NCI-H748 treated with DMSO at 0.1 percent for 48 hours (cell line): ENCODE results near the gene NKD1.

Experiments
- DNase-seq: peaks from one replicate; lab custom pipeline; 2025; lab: John Stamatoyannopoulos, UW

The NKD1 gene

DNA sequence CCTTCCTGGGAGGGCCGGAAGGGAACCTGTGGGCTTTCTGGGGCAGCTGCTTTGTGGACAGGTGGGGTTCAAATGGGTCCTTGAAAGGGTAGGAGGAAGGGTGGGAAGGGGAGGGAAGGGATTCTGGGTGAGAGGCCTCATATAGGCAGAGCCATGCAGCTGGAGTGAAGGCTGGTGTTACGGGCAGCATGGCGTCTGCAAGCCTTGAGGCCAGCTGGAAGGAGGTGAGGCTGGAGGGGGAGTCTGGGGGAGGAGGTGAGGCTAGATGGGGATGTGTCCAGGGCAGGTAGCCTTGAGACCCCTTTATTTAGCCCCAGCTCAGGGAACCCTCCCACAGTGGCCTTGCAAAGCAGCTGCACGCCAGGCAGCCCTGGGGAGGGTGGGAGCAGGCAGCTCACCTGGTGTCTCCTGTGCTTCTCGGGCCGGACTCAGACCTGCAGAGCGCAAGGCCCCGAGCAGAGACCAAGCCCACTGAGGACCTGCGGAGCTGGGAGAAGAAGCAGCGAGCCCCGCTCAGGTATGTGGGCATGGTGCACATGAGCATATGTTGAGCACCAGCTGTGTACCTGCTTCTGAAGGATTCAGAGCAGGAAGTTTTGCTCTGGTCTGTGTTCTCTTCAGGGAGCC lies 82.3 kb downstream of the NKD1 start:
- DNase-seq: no peak

DNA sequence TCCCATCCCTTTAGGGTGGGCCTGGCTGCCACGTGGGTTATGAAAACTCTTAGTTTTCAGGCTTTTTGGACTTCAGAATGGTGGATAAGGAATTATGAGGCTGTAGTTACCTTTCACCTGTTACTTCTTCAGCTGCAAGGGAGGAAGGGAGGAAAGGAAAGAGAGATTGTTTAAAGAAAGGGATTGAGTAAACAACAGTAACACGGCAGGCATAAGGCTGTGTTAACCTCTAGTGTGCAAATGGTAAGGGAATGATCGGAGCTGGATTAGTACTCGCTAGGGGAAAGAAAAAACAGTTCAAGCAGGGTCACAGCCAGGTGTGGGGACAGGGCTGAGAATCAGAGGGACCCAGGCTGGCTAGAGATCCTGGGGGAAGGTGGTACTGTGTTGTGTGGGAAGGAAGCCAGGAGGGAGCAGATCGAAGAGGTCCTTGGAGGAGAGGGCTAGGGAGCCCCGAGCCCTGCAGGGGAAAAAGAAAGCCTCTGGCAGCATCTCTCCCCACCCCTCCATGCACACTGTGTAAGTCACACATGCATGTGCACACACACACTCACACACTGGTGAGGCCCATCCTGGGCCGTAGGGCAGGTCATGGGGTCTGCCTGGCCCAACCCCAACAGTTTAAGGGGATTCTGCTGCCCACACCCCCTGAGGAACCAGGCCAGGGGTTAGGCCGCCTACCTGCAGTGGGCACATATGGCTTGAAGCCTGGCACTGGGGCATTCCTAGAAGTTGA lies 83.2 kb downstream of the NKD1 start:
- DNase-seq: no peak

DNA sequence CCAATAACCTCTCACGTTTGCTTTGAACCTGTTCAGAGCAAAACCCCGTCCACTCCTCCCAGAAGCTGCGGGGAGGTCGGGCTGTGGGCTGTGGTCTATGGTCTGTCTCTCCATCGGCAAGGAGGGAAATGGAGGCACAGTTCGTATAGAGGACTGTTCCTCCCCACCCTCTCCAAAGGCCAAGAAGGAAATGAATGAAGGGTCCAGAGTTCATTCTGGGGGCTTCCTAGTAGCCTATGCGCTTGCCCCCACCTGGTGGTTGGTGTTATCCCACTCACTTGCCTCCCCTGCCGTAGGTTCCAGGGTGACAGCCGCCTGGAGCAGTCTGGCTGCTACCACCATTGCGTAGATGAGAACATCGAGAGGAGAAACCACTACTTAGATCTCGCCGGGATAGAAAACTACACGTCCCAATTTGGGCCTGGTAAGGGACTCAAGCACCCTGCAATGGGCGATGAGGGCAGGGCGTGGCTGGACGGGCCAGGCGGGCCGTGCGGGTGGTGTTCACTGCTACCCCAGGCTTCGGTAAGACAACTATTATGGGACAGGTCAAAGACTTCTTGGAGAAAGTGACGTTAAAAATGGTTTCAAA lies 83.9 kb downstream of the NKD1 start:
- no peak for DNase-seq

DNA sequence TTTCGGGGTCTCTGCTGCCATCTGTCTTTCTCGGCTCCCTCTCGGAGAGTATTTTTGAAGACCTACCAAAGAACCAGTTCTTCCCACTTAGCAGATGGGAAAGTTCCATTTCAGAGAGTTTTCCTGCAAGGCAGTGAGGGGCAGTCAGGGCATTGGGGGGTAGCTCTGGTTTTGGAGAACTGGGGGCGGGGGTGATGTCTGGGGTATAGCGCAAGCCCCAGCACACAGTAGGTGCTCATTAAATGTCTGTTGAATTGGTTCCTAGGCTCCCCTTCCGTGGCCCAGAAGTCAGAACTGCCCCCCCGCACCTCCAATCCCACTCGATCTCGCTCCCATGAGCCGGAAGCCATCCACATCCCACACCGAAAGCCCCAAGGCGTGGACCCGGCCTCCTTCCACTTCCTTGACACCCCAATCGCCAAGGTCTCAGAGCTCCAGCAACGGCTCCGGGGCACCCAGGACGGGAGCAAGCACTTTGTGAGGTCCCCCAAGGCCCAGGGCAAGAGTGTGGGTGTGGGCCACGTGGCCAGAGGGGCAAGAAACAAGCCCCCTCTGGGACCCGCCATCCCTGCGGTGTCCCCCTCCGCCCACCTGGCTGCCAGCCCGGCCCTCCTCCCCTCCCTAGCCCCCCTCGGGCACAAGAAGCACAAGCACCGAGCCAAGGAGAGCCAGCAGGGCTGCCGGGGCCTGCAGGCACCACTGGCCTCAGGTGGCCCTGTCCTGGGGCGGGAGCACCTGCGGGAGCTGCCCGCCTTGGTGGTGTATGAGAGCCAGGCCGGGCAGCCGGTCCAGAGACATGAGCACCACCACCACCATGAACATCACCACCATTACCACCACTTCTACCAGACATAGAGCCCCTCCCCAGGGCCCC lies 85.0 kb downstream of the NKD1 start:
- DNase-seq: no peak

DNA sequence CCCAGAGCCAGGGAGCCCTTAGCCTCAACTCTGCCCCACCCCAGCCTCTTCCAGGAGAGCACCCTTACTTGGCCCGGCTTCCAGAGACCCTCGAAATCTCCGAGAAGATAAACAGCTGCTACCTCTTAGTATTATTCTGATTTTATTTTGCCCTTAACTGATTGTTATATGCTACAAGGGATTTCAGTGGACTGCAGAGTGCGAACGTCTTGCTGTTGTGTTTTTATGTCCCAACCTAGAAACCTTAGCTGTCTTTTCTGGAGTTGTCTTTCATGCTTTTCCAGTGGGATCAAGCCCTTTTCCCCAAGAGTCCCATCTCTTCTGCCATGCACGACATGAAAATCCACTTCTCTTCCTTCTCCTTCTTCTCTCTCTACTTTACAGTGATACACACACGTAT lies 85.9 kb downstream of the NKD1 start:
- no peak for DNase-seq

DNA sequence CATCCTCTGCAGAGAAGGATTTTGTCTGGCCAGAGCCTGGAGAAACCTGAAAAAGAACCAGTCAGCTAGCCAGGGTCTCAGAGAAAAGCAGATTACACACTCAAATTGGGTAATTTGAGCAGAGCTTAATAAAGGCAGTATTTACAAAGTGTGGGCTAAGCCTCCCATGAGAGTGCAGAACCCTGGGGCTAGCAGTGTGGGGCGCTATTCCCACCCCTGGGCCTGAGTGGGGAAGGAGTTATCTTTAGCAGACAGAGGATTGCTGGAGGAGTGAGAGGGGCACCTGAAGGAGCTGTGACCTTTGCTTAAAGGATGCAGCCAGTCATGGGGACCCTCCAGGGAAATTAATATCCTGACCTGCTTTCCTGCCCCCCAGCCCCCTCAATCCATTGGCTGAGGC lies 86.8 kb downstream of the NKD1 start:
- no peak for DNase-seq

DNA sequence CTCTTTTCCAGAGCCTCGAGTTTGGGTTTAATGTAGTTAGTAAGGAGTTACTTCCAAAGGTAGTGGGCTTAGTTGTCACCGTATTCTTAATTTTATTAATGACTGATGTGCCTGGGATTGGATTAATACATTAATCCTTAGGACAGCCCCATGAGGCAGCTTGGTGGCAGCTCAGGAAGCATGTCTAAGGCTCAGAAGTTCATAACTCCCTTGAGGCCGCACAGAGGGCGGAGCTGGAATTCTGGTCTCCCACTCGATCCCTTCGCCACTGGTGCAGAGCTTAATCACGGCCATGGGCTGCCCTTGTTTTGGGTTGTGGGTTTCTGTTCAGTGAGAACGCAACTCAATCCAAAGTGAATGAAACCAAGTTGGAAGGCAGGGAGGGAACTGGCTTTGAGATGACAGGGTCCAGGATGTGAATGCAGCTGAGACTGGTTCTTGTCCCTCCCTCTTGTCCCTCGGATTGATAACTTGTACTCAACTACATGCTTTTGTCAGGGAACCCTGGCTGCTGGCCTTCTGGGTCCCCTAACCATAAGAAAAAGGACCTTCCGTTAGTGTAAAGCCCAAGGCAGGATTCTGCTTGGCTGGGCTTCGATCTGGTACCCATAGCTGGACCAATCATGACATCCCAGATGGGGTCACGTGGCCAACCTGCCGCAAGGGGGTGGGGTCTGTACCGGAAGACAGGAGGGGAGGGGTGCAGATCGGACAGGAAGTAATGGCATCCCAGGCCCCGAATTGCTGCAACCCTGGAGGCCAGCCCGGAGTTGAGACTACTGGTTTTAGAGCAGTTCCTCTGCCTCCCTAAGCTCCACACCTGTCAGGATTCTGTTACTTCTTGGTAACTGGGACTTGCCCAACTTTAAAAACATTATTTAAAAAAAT lies 87.6 kb downstream of the NKD1 start:
- DNase-seq: no peak

DNA sequence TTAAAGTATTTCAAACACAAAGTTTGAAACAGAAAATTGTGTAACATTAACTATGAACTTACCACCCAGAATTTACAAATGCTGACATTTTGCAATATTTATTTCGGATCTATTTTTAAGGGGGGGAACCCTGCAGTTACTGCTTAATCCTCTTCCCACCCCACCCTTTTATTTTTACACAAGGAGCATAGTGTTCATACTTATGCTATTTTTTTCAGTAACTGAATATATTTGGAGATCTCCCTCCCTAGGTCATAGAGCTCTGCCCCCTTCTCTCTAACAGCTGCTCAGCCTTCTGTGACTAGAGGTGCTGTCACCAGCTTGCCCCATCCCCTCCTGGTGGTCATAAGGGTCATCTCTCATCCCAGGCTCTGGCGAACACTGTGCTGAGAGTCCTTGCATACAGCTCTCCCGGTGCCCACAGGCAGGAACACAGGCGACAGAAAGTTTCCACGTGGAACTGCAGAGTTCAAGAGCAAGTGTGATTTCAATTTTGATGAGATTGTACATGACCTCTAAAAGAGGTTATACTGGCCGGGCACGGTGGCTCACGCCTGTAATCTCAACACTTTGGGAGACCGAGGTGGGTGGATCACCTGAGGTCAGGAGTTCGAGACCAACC lies 88.7 kb downstream of the NKD1 start:
- no peak for DNase-seq

DNA sequence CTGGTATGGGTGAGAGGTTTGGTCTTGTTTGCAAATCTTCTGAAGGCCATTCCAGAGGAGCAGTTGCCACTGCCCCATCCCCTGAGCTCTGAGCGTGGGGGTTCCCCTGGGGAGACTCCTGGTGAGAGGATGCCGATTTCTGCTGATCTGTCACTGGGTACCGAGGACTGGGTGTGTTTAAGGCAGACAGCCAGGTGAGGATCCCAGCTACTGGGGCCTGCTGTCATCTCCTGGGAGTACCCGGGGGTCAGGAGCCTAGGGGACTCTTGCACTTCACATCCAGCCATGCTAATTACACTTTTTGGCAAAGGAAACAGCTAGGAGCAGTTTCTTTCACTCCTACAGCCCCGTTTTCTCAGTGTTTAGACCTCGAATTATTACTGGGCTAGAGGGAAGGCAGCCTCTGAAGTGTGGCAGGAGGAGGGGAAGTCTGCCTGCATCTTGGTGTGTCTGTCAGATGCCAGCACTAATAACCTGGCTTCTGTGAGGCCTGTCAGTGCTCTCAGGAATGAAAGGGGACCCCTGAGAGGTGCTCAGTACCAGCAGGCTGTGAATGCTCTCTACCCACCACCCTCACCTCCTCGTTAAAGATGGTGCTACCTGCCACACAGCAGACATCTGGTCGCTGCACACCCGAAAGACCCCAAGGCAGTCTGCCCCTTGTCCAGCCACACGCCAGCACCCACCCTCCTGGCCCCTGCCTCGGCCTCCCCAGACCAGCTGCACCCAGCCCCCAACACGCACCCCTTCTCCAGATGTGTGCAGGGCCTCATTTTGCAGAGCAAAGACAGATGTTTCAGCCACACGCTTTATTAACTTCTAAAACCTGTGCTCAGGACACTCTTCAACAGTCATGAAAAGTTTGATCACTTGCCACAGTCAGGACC lies 89.8 kb downstream of the NKD1 start:
- no peak for DNase-seq

DNA sequence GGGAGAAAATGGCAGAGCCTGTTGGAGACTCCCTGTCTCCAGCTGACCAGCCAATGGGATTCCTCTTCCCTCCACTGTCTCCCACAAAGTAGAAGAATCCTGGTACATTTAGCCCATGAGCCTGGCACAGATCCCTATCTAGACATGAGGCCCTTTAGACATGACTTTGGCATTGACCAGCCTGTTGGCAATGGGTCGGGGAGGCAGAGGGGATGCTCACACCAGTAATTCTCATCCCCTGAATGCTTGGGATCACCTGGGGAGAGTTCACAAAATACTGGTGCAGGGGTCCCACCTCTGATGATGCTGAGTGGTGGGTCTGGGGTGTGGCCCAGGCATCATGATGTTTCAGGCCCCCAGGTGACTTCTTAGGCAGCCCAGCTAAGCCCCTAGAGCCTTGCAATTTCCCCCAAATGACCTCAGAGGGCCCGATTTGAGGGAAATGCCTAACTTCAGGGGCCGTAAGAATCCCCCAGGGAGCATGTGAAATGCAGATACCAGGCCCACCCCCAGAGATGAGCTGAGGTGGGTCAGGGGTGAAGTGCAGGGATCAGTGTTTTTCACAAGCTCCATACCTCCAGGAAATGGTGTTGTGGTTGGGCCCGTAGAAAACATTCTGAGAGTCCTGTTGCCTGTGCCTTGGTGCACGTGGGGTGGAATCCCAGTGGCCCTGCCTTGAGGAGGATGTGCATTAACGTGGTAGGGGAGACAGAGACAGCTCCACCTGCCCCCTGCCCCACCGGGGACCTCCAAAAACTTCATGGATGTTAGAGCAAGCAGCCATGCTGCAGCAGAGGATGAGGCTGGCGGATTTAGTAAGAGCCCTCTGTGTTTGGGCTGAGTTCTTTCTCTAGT lies 90.8 kb downstream of the NKD1 start:
- no peak for DNase-seq

DNA sequence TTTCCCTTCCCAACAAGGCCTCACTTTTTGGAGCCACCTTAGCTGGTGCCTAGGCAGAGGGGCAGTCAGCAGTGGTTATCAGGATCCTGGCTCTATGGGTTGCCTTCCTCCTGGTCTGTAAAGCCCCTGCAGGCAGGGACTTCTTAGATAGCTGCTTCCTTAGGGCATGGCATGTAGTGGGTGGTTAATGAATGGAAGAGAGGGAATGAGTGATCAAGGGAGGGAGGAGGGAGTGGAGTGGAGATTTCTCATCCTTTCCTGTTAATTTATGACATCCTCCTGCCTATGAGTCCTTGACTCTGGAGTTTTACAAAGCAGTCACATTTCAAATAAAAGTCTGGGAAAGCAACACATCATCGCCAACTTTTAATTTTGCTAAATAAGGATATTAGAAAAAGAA lies 92.2 kb downstream of the NKD1 start:
- DNase-seq: no peak

DNA sequence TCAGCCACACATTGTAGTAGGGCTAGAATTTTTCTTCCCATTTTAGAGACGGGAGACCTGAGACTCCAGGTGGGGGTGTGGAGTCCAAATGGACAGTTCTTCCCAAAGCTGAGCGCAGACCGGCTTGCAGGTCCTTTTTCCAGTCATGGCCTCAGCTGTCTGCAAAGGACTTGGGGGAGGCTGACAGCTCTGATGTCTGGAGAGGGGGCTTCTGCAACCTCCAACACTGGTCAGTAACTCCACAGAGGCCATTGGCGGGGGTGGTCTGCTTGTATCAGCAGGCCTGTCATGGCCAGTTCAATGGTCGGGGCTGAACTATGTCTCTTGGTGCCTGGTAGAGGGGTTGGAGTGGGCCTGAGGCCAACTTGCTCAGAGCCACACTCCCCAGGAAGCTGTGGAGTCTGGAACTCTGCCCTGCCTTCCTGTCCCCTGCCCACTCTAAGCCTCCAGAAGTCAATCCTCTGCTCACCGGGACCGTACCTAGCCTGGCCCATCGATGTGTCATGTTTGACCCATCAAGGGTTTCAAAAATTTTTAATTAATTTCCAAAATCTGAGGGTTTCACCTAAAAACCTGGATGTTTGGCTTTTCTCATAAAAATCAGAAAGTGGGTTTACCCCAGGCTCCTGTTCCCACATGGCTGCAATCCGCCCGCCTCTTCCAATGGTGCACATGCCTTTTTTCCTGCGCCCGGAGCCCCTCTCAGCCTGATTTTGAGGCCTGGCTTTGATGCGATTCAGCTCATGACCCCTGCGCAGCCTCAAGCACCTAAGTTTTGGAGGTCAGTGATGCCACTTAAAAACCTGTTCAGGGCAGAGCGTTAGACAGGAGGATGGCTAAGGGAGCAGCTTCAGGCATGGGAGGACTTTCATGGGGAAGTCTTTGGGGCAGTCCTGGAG lies 93.0 kb downstream of the NKD1 start:
- DNase-seq: no peak

DNA sequence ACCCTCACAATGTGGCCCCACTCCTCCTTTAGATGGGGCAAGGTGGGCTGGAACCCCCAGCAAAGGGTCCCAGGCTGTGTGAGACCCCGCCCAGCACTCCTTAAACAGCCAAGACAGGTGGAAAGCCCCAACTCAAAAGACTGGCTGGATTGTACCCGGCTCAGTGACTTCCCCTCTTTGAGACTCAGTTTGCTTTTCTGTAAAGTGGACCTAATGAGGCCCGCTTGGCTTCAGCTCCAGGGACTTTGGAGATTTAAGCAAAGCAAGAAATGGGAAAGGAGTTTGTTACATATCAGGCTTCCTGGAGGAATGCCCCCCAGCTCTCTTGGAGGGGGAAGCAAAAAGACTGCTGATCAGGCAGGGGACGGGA lies 93.6 kb downstream of the NKD1 start:
- DNase-seq: no peak

DNA sequence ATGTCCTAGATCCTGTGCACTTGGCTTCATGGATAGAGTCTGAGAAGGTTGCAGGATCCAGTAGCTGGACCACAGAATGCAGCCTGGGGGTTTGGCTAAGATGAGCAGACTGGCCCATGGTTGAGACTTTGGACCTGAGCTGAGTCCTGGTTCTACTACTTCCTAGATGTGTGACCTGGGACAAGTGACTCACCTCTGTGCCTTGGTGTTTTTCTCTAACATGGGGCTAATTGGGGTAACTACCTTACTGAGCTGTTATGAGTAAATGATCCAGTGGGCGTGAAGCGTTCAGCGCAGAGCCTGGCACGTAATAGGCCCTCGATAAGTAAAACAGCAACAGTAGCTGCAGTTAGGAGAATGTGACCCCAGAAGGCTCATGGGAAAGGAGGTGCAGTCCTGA lies 94.2 kb downstream of the NKD1 start:
- no peak for DNase-seq

DNA sequence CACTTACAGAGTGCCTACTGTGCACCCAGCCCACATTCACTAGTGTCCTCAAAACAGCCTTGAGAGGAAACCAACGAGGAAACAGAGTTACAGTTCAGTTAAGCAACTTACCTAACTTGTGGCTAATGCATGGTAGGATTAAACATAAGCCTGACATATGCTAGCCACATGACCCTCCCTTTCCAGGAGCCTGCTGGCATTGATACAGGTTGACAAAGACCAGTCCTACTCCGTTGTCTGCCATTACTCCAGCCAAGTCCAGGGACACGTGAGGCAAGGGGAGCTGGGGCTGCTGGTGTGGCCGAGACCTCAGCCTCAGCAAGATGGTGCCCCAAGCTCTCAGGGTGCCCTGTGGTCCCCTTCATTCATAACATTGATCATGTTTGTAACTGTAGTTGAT lies 95.0 kb downstream of the NKD1 start:
- no peak for DNase-seq

DNA sequence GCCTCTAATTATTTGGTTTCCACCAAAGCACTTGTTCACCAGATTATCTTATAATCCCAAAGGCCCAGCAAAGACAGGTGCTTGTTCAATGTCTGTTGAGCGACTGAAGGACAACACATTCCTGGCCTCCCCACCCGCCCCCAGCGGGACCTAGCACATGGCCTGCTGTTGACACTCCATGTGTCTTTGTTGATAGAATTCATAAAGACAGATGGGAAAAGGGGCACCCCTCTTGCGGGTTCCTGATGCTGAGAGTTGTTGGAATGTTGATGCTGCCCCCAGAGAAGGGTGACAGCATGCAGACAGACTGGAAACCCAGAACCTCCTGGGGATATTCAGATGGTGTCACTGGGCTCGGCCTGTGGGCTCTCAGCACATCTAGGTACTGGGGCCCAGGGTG lies 96.0 kb downstream of the NKD1 start:
- DNase-seq: no peak

DNA sequence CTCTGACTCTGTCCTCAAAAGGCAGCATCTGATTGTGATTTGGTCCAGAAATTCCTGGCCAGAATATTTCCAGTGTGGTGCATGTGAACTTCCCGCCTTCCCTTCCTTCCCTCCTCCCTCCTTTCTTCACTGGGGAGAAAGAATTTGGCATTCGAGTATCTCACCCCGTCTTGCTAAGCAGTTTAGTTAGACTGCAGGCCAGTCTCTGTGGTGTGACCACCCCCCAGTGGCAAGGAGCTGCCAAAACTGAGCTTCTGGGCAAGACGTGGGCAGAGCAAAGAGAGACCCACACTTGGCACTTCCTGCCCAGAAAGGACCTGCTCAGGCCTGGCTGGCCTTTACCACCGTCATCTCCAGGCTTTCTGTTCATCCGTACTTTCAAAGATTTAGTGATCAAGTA lies 96.5 kb downstream of the NKD1 start:
- no peak for DNase-seq

DNA sequence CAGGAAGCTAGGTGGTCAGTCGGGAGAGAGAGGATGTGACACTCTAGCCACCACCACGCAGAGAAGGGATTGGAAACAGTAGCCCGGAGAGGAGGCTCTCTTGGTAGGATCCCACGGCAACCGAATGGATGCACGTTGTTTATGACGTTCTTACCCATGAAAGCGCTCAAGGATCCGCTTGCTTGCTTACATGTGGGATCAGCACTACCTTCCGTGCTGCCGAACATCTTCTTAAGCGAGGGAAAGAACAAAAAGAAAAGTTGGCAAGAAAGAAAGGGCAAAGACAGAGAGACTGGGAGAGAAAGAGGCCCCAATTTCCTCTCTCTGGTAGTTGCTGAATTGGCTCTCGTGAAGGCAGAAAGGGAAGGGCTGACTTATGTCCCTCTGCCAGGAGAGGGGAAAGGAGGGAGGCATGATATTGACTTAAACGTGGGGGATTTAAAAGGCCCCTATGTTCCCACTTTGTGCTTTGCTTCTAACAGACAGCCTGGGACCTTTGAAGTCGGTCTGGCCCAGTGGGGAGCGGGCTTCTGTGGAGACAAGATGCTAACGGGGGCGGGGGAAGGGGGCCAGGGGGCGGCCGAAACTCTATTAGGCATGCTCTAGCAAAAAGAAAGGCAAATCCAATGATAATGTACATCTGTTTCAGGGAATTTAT lies 97.5 kb downstream of the NKD1 start:
- no peak for DNase-seq
